ENCODE data around the gene TAPBPL.

- TF ChIP-seq POLR2A (IDR thresholded peaks at IDR 0.05): no peak
- no peak for TF ChIP-seq CTCF (IDR thresholded peaks at IDR 0.05)
- no peak for TF ChIP-seq EP300 (IDR thresholded peaks at IDR 0.05)
Measured at GRCh38 chr12:6442836-6443235, 9.0 kb upstream of the TAPBPL start.

All from ovary (tissue), 3 donors.